K562 (cell line): ENCODE measurements around the gene CIAO1. TPM values are rescaled to one million over a fixed set of nuclear protein-coding genes. Genes with fewer than 3 reads are reported as not detected.

Experiments
- ATAC-seq: fragments of 200-7000 bp; cut with Tn5 transposase; 3 replicates; pipeline ENCODE4 v1.9.1; 2020; ENCODE audit warnings: moderate library complexity
- BruUV-seq: library from RNA; stranded (reverse); fragments of 400-500 nt; replicated peaks from 2 replicates; lab custom pipeline; 2021; lab: Mats Ljungman, UMichigan
- CTCF ChIA-PET: fragments of 300-600 bp; formaldehyde crosslinking; extraction: SDS; loops from one replicate; lab custom pipeline; 2021; ENCODE audit warnings: low intra/inter-chr PET ratio; lab: Yijun Ruan, JAX
- POLR2A ChIA-PET: fragments of 300-600, 350-650 bp; sonication (Branson Sonifier 250); formaldehyde crosslinking; extraction: SDS; loops from one replicate; lab custom pipeline; 2021; ENCODE audit warnings: antibody characterized with exemption, inconsistent platforms; lab: Yijun Ruan, JAX
- DNase-seq, 4 experiments: peaks; one replicate each; pipeline versions ENCODE4 v3.0.0 to v3.0.0-alpha.2; 2011 to 2018; ENCODE audit warnings: low spot score in 3 of 4, mixed read lengths in 3 of 4; ENCODE audit errors: extremely low read depth in 1 of 4
- FAIRE-seq: peaks from 2 replicates; lab custom pipeline; 2011; peaks lifted over from hg19 to GRCh38; lab: Jason Lieb, UNC
- H2AFZ ChIP-seq: 2 replicates; pipeline ENCODE4 v1.6.0; 2011; ENCODE audit warnings: low read depth, low read length, control low read depth, inconsistent platforms
- H3K27ac ChIP-seq: fragments of 200-600 bp; 3 replicates; pipeline ENCODE4 v1.8.0; 2011; ENCODE audit warnings: low read depth, mild to moderate bottlenecking, control low read depth, inconsistent platforms, low read length, moderate library complexity, mixed read lengths; ENCODE audit errors: extremely low read depth
- H3K27me3 ChIP-seq, 2 experiments: fragments of 300-600 bp in 1 of 2; 2 replicates in 1 of 2; 3 replicates in 1 of 2; pipeline versions ENCODE4 v1.6.0 to v1.8.0; 2011; ENCODE audit warnings: inconsistent platforms in 2 of 2, low read length in 2 of 2, mild to moderate bottlenecking in 1 of 2, mixed read lengths in 1 of 2, moderate library complexity in 1 of 2; ENCODE audit not compliant: control insufficient read depth in 2 of 2, insufficient read depth in 2 of 2
- H3K36me3 ChIP-seq: fragments of 300-600 bp; 3 replicates; pipeline ENCODE4 v1.8.0; 2011; ENCODE audit warnings: mild to moderate bottlenecking, low read length, inconsistent platforms; ENCODE audit not compliant: control insufficient read depth, insufficient read depth
- H3K4me1 ChIP-seq, 2 experiments: fragments of 200-600 bp in 1 of 2; replicated peaks in 1 of 2; 2 replicates in 1 of 2; 3 replicates in 1 of 2; pipeline versions ENCODE4 v1.5.1 to v1.8.0; 2011; ENCODE audit warnings: inconsistent platforms in 2 of 2, low read length in 2 of 2, mild to moderate bottlenecking in 1 of 2, mixed read lengths in 1 of 2, moderate library complexity in 1 of 2; ENCODE audit not compliant: control insufficient read depth in 2 of 2, insufficient read depth in 2 of 2
- H3K4me2 ChIP-seq: 2 replicates; pipeline ENCODE4 v1.6.1; 2011; ENCODE audit warnings: low read length, control low read depth, inconsistent platforms, mixed read lengths; ENCODE audit not compliant: insufficient read depth
- H3K4me3 ChIP-seq: fragments of 200-600 bp; sonication (generic), shearing (Covaris generic); 2 replicates; pipeline ENCODE4 v1.5.1; 2016; ENCODE audit warnings: control low read depth, inconsistent platforms
- H3K79me2 ChIP-seq: fragments of 200-600 bp; 3 replicates; pipeline ENCODE4 v1.8.0; 2011; ENCODE audit warnings: low read length, inconsistent platforms; ENCODE audit not compliant: control insufficient read depth, insufficient read depth
- H3K9ac ChIP-seq, 2 experiments: 2 replicates each; pipeline versions ENCODE4 v1.6.0 to v1.6.1; 2011; ENCODE audit warnings: low read depth in 2 of 2, low read length in 2 of 2, control low read depth in 1 of 2, inconsistent platforms in 1 of 2, mild to moderate bottlenecking in 1 of 2, mixed read lengths in 1 of 2; ENCODE audit not compliant: insufficient read depth in 1 of 2
- H3K9me1 ChIP-seq: one replicate; pipeline ENCODE4 v1.6.0; 2011; ENCODE audit warnings: inconsistent platforms, mild to moderate bottlenecking, low read length, moderate library complexity; ENCODE audit not compliant: control insufficient read depth, insufficient read depth
- H3K9me3 ChIP-seq: replicated peaks from 2 replicates; pipeline ENCODE4 v1.5.1; 2011; ENCODE audit warnings: low read depth, low read length, inconsistent platforms; ENCODE audit not compliant: control insufficient read depth, insufficient read depth
- H4K20me1 ChIP-seq: replicated peaks from 2 replicates; pipeline ENCODE4 v1.6.1; 2011; ENCODE audit warnings: low read length, inconsistent platforms, mixed read lengths; ENCODE audit not compliant: control insufficient read depth, insufficient read depth
- AFF1 ChIP-seq, 2 experiments: fragments of 450-650 bp; IDR thresholded peaks; 2 replicates each; pipeline ENCODE4 v1.6.1; 2018; ENCODE audit warnings: mild to moderate bottlenecking in 2 of 2, low read depth in 1 of 2; ENCODE audit not compliant: partially characterized antibody in 2 of 2
- HDAC3 ChIP-seq: fragments of 450-650 bp; IDR thresholded peaks from 2 replicates; pipeline ENCODE4 v1.6.1; 2018; ENCODE audit warnings: borderline replicate concordance, mild to moderate bottlenecking, moderate library complexity; ENCODE audit not compliant: partially characterized antibody
- IRF2 ChIP-seq: sonication (generic); formaldehyde crosslinking; IDR thresholded peaks from 2 replicates; pipeline ENCODE4 v1.8.1; 2022; ENCODE audit warnings: mild to moderate bottlenecking, missing genetic modification reagents
- MYNN ChIP-seq, 2 experiments: sonication (generic); formaldehyde crosslinking in 1 of 2; IDR thresholded peaks; 2 replicates each; pipeline versions ENCODE4 v1.5.0 to v1.6.1; 2016 to 2020; ENCODE audit warnings: antibody characterized with exemption in 1 of 2, missing genetic modification reagents in 1 of 2
- NFE2 ChIP-seq: IDR thresholded peaks from 2 replicates; pipeline ENCODE4 v1.6.1; 2014; ENCODE audit warnings: antibody characterized with exemption, low read depth
- NR1H2 ChIP-seq: sonication (generic); formaldehyde crosslinking; IDR thresholded peaks from 2 replicates; pipeline ENCODE4 v1.4.0; 2020; ENCODE audit warnings: mild to moderate bottlenecking, missing genetic modification reagents
- PHF8 ChIP-seq: fragments of 200-600 bp; sonication (generic); IDR thresholded peaks from 2 replicates; pipeline ENCODE4 v1.6.1; 2012; ENCODE audit warnings: mixed run types, mild to moderate bottlenecking, inconsistent platforms, low read length, moderate library complexity, borderline replicate concordance
- TARDBP ChIP-seq: fragments of 450-650 bp; IDR thresholded peaks from 2 replicates; pipeline ENCODE4 v1.6.1; 2016
- WHSC1 ChIP-seq: IDR thresholded peaks from one replicate; pipeline ENCODE4 v1.6.1; 2012; ENCODE audit warnings: low read length, control low read depth, inconsistent platforms
- ZFP91 ChIP-seq: sonication (generic); formaldehyde crosslinking; IDR thresholded peaks from 2 replicates; pipeline ENCODE4 v1.8.0; 2022; ENCODE audit warnings: mild to moderate bottlenecking, missing genetic modification reagents
- ZNF263 ChIP-seq: sonication (generic); formaldehyde crosslinking; IDR thresholded peaks from 2 replicates; pipeline ENCODE4 v1.8.0; 2022; ENCODE audit warnings: mild to moderate bottlenecking, missing genetic modification reagents, borderline replicate concordance
- ZNF431 ChIP-seq: sonication (generic); formaldehyde crosslinking; IDR thresholded peaks from 2 replicates; pipeline ENCODE4 v1.8.0; 2022; ENCODE audit warnings: mild to moderate bottlenecking, missing genetic modification reagents
- WGBS: fragments of 100-300 bp; shearing (Covaris generic); methylation state at CpG from one replicate; pipeline ENCODE4 v1.1.6; 2016; ENCODE audit warnings: low coverage, mixed read lengths; ENCODE audit not compliant: insufficient coverage; ENCODE audit errors: missing lambda C conversion rate; 5-methylcytosine and 5-hydroxymethylcytosine counted together
- in situ Hi-C: fragments of 300-500 bp; cut with MboI; formaldehyde crosslinking; loops from 4 replicates; pipeline ENCODE4 v1.15.0; 2018; ENCODE audit warnings: inconsistent platforms, mixed read lengths
- intact Hi-C: fragments of 100-400 bp; cut with micrococcal nuclease; formaldehyde crosslinking; loops from 2 replicates; pipeline ENCODE4 v1.14.2; 2022
- polyA plus RNA-seq, 8 experiments: library from polyadenylated mRNA; depleted of rRNA in 4 of 8; stranded (reverse) in 5 of 8; unstranded in 3 of 8; fragments of >200 nt; fragmentation: Nextera tagmentation in 2 of 8; fragmentation: Illumina TruSeq in 1 of 8; extraction: Ambion mirVana in 2 of 8; extraction: Trizol in 1 of 8; gene quantifications; 2 replicates each; pipeline versions ENCODE4 v1.2.1 to v1.2.3, GENCODE V29; 2011 to 2014; ENCODE audit warnings: inconsistent platforms in 1 of 8, missing spikeins in 1 of 8
- total RNA-seq, 7 experiments: library from RNA; depleted of rRNA in 6 of 7; stranded (reverse); fragments of >200 nt in 6 of 7; fragmentation: Illumina TruSeq in 2 of 7; extraction: Trizol in 2 of 7; gene quantifications; 2 replicates each; pipeline versions ENCODE4 v1.2.1 to v1.2.3, GENCODE V29; 2011 to 2021; ENCODE audit warnings: low replicate concordance in 1 of 7
- TF ChIP-seq, protein P1 (sequence below): fragments of 450-650 bp; IDR thresholded peaks from 2 replicates; pipeline ENCODE4 v1.6.1; 2016; ENCODE audit warnings: missing biosample characterization, missing genetic modification characterization
- TF ChIP-seq, protein P2 (sequence below): fragments of 250-450 bp; sonication (Bioruptor Pico); IDR thresholded peaks from 2 replicates; pipeline ENCODE4 v1.5.0; 2020; ENCODE audit warnings: mild to moderate bottlenecking, borderline replicate concordance

CIAO1 gene
- total and polyA plus RNA-seq, 9 of the 15 experiments (the other 6 are each of a cell fraction or from before 2014, with no cell fraction given): 11.4 to 156 (median 92.8) TPM

GRCh38 chr2:96318723-96319122 is 52.7 kb downstream of the CIAO1 start:
- no peak for DNase-seq
- Histone ChIP-seq H3K4me3 (no peak overlapping the region), H2AFZ (no peak overlapping the region), H3K9me1 (no peaks in the 10 kb centered on the region), H3K79me2 (peaks cover 3% of the 10 kb centered on the region; the same call in 1 of the 3 replicates), H3K27me3 (no peaks in the 10 kb centered on the region), H3K27ac (no peak overlapping the region), H3K9ac (no peak overlapping the region), H3K36me3 (no peaks in the 10 kb centered on the region), H3K4me2 (no peak overlapping the region), H4K20me1 (no peaks in the 10 kb centered on the region), H3K9me3 (no peaks in the 10 kb centered on the region), H3K4me1 (peaks cover 6 to 16% of the 10 kb centered on the region in 2 experiments; a peak in 4 of 5 replicates)
- ChIA-PET CTCF (no interaction called here), POLR2A (interaction anchor here (1.1 to 3.5 kb wide), 2 partner anchors 17 to 36 kb away, joined by 4 to 29 read pairs; partner anchors contain the start of gene NCAPH)
- FAIRE-seq: no peak
- no peak for ATAC-seq
- WGBS: 74% methylated on average over 4 of the region's 4 CpGs
- intact Hi-C loops (no loop called here), in situ Hi-C loops (no loop called here)
- BruUV-seq: no TSS peak
- TF ChIP-seq IRF2 (CRISPR knock-in tag) (no peak), MYNN (IDR thresholded peaks at IDR 0.05) (no peak), MYNN (CRISPR knock-in tag; IDR thresholded peaks at IDR 0.05) (no peak), PHF8 (no peak), NFE2 (no peak), TARDBP (no peak), HDAC3 (no peak), ZNF263 (CRISPR knock-in tag) (no peak), AFF1 (IDR thresholded peaks at IDR 0.05; ENCODE audit: low read depth in 1 of 2, partially characterized antibody in 2 of 2) (no peak), ZNF431 (CRISPR knock-in tag) (no peak), ZFP91 (CRISPR knock-in tag) (no peak), WHSC1 (no peak), NR1H2 (CRISPR knock-in tag) (no peak)
- TF ChIP-seq, protein P1, sequence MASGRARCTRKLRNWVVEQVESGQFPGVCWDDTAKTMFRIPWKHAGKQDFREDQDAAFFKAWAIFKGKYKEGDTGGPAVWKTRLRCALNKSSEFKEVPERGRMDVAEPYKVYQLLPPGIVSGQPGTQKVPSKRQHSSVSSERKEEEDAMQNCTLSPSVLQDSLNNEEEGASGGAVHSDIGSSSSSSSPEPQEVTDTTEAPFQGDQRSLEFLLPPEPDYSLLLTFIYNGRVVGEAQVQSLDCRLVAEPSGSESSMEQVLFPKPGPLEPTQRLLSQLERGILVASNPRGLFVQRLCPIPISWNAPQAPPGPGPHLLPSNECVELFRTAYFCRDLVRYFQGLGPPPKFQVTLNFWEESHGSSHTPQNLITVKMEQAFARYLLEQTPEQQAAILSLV (tag): no peak
- TF ChIP-seq, protein P2, sequence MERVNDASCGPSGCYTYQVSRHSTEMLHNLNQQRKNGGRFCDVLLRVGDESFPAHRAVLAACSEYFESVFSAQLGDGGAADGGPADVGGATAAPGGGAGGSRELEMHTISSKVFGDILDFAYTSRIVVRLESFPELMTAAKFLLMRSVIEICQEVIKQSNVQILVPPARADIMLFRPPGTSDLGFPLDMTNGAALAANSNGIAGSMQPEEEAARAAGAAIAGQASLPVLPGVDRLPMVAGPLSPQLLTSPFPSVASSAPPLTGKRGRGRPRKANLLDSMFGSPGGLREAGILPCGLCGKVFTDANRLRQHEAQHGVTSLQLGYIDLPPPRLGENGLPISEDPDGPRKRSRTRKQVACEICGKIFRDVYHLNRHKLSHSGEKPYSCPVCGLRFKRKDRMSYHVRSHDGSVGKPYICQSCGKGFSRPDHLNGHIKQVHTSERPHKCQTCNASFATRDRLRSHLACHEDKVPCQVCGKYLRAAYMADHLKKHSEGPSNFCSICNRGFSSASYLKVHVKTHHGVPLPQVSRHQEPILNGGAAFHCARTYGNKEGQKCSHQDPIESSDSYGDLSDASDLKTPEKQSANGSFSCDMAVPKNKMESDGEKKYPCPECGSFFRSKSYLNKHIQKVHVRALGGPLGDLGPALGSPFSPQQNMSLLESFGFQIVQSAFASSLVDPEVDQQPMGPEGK (CRISPR knock-in tag): no peak
